C4-2B (cell line): ENCODE data around the gene ST7.
"Not testable (repeated sequence)": the region's sequence is repeated elsewhere in the genome, so short reads cannot be mapped to it uniquely, and the experiment has no call there.

ENCODE experiments used
- CTCF ChIP-seq: fragments of 450-650 bp; conservative IDR thresholded peaks from 2 replicates; pipeline ENCODE4 v1.5.1; 2017; ENCODE audit warnings: mild to moderate bottlenecking
- ZFX ChIP-seq: fragments of 450-650 bp; IDR thresholded peaks from 2 replicates; pipeline ENCODE4 v1.6.1; 2017

GRCh38 chr7:116961966-116962673 lies 8.8 kb downstream of the ST7 start:
- not testable (repeated sequence) for TF ChIP-seq CTCF, ZFX
